C4-2B (cell line): ENCODE measurements around the gene ZNF423.

Source experiments
- CTCF ChIP-seq: fragments of 450-650 bp; conservative IDR thresholded peaks from 2 replicates; pipeline ENCODE4 v1.5.1; 2017; ENCODE audit warnings: mild to moderate bottlenecking
- ZFX ChIP-seq: fragments of 450-650 bp; IDR thresholded peaks from 2 replicates; pipeline ENCODE4 v1.6.1; 2017

DNA sequence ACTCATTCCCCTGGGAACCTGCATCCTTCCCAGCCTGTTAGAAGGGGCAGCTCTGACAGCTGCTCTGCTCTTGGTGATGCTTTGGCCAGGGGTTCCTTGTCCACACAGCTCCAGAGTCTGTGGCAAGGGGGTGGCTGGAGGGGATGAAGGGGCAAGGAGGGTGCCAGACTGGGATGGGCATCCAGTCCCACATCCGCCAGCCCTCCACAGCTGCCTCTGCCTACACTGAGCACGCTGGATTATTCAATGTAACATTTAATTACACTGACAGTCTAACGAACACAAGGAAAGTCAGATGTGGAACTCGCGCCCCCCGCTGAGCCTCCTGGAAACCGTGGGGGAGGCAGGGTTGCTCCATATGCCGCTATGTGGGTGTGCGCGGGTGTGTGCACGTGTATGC lies 381.2 kb downstream of the ZNF423 start:
- TF ChIP-seq CTCF (no peak), ZFX (no peak)
